Endothelial cell (in vitro differentiated cells): ENCODE measurements around the gene MUTYH. TPM values are rescaled to one million over a fixed set of nuclear protein-coding genes. Genes with fewer than 3 reads are reported as not detected.
A peak's percentile ranks its signal among the peaks of the same experiment; 100 is the strongest.

Experiments used
- DNase-seq: peaks from one replicate; pipeline ENCODE4 v3.0.0; 2021; ENCODE audit warnings: low spot score
- H3K27ac Mint-ChIP-seq: one replicate; pipeline ENCODE4 v1.8.0; 2021; ENCODE audit warnings: mixed read lengths, inconsistent platforms; ENCODE audit not compliant: unreplicated experiment
- H3K27me3 Mint-ChIP-seq: one replicate; pipeline ENCODE4 v1.8.0; 2021; ENCODE audit warnings: mild to moderate bottlenecking, moderate library complexity, mixed read lengths, inconsistent platforms; ENCODE audit not compliant: unreplicated experiment
- H3K36me3 Mint-ChIP-seq: one replicate; pipeline ENCODE4 v1.8.0; 2021; ENCODE audit warnings: mild to moderate bottlenecking, low read depth, mixed read lengths, inconsistent platforms; ENCODE audit not compliant: unreplicated experiment
- H3K4me1 Mint-ChIP-seq: one replicate; pipeline ENCODE4 v1.8.0; 2021; ENCODE audit warnings: mild to moderate bottlenecking, mixed read lengths, inconsistent platforms; ENCODE audit not compliant: unreplicated experiment
- H3K4me3 Mint-ChIP-seq: one replicate; pipeline ENCODE4 v1.8.0; 2021; ENCODE audit warnings: mild to moderate bottlenecking, mixed read lengths, inconsistent platforms; ENCODE audit not compliant: unreplicated experiment
- H3K9me3 Mint-ChIP-seq: one replicate; pipeline ENCODE4 v1.8.0; 2021; ENCODE audit warnings: mixed read lengths, inconsistent platforms; ENCODE audit not compliant: unreplicated experiment
- total RNA-seq: library from RNA; stranded (reverse); fragmentation: NEBNext Ultra II Directional; extraction: Animal tissue kit (Norgen Biotek cat#: 25700); gene quantifications from one replicate; pipeline ENCODE4 v1.2.1, GENCODE V29; 2021; ENCODE audit not compliant: unreplicated experiment
- TF ChIP-seq, protein P1 (sequence below): fragments of 200-600 bp; sonication (generic); IDR thresholded peaks from one replicate; pipeline ENCODE4 v1.5.0; 2021; ENCODE audit warnings: antibody characterized with exemption; ENCODE audit not compliant: unreplicated experiment

The MUTYH gene
- total RNA-seq, 1 donor from 2014 or later: 31.5 TPM

DNA sequence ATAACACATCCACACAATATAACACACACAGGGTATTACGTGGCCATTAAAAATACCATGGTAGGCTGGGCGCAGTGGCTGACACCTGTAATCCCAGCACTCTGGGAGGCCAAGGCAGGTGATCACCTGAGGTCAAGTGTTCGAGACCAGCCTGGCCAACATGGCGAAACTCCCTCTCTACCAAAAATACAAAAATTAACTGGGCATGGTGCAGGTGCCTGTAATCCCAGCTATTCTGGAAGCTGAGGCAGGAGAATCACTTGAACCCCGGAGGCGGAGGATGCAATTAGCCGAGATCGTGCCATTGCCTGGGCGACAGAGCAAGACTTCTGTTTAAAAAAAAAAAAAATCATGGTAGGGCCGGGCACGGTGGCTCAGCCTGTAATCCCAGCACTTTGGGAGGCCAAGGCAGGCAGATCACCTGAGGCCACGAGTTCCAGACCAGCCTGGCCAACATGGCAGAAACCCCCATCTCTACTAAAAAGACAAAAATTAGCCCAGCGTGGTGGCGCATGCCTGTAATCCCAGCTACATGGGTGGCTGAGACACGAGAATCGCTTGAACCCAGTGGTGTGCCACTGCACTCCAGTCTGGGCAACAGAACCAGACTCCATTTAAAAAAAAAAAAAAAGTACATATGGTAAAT lies 37.6 kb downstream of the MUTYH start:
- no peaks in the 10 kb centered on the region for H3K36me3 Mint-ChIP-seq
- TF ChIP-seq, protein P1, sequence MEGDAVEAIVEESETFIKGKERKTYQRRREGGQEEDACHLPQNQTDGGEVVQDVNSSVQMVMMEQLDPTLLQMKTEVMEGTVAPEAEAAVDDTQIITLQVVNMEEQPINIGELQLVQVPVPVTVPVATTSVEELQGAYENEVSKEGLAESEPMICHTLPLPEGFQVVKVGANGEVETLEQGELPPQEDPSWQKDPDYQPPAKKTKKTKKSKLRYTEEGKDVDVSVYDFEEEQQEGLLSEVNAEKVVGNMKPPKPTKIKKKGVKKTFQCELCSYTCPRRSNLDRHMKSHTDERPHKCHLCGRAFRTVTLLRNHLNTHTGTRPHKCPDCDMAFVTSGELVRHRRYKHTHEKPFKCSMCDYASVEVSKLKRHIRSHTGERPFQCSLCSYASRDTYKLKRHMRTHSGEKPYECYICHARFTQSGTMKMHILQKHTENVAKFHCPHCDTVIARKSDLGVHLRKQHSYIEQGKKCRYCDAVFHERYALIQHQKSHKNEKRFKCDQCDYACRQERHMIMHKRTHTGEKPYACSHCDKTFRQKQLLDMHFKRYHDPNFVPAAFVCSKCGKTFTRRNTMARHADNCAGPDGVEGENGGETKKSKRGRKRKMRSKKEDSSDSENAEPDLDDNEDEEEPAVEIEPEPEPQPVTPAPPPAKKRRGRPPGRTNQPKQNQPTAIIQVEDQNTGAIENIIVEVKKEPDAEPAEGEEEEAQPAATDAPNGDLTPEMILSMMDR: no peak
- no peak overlapping the region for H3K4me3 Mint-ChIP-seq
- peaks cover 7% of the 10 kb centered on the region for H3K27me3 Mint-ChIP-seq
- no peak for DNase-seq
- H3K4me1 Mint-ChIP-seq: peaks cover 9% of the 10 kb centered on the region
- H3K27ac Mint-ChIP-seq: peak overlapping the region; percentile 12
- H3K9me3 Mint-ChIP-seq: no peaks in the 10 kb centered on the region

DNA sequence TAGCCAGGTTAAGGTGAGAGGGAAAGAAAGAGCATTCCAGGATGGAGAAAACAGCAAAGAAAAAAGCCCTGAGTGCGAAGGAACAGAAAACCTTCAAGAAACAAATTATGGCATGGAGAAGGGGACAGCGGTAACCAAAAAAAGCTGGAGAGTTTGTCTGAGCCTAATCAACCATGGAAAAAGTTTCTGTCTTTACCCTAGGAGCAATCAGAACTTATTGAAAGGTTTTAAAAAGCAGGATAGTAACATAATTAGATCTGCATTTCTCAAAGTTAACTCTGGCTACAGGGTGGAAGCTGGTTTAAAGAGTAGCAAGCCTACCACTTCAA lies 39.6 kb downstream of the MUTYH start:
- DNase-seq: no peak
- Mint-ChIP-seq H3K4me3 (no peak overlapping the region), H3K4me1 (peaks cover 14% of the 10 kb centered on the region), H3K36me3 (no peaks in the 10 kb centered on the region), H3K9me3 (no peaks in the 10 kb centered on the region), H3K27me3 (peaks cover 7% of the 10 kb centered on the region), H3K27ac (no peak overlapping the region)
- TF ChIP-seq, protein P1: no peak

DNA sequence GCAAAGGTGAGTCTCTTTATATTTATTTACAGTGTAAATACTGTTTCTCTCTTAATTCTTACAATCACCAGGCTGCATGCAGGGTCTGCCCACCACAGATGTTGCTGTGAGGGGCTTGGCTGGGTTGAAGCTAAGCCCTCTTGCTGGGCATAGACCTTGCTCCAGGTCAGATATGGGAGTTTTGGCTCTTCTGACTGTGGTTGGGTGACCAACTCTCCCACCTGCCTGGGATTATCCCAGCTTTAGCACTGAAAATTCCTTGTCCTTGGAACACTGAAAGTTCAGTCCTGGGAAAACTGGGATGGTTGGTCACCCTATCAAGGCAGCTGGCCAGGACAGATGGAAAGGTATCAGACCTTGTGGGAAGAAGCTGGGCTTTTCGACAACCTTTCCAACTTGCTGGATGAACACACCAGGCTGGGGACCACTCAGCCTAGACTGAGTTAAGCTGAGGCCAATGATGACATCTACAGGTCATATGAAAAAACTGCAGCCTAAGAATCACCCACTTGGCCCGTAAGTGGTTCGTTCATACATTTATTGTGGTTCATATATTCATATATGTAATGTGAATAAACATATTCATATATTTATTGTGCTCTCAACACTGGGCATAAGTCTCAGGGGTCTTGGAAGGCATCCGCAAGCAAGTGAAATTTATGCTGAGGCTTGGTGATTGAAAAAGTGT lies 40.1 kb downstream of the MUTYH start:
- peaks cover 9% of the 10 kb centered on the region for H3K4me1 Mint-ChIP-seq
- DNase-seq: peak; percentile 39
- no peak overlapping the region for H3K27ac Mint-ChIP-seq
- TF ChIP-seq, protein P1: peak; percentile 64
- peaks cover 4% of the 10 kb centered on the region for H3K27me3 Mint-ChIP-seq
- H3K9me3 Mint-ChIP-seq: no peaks in the 10 kb centered on the region
- H3K4me3 Mint-ChIP-seq: no peak overlapping the region
- no peaks in the 10 kb centered on the region for H3K36me3 Mint-ChIP-seq

DNA sequence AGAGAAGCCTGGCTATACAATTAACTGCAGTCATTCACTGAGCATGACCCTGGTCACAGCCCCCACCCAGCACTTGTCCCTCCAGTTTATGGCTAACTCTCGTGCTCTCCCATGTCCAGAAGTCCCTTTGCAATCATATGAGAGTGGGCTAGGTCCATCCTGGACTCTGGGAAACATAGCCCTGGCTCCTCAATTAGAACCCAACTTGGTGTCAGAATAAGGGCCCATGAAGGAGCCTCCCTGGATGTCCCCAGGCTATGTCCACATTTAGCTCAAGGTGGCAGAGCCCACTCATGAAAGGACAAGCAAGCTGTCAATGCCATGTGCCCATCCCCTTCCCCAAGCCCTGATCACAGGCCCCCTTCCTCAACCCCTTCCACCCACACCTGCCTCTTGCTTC lies 40.9 kb downstream of the MUTYH start:
- DNase-seq: no peak
- no peaks in the 10 kb centered on the region for H3K9me3 Mint-ChIP-seq
- peaks cover 4% of the 10 kb centered on the region for H3K27me3 Mint-ChIP-seq
- peaks cover 9% of the 10 kb centered on the region for H3K4me1 Mint-ChIP-seq
- no peak overlapping the region for H3K27ac Mint-ChIP-seq
- H3K4me3 Mint-ChIP-seq: no peak overlapping the region
- TF ChIP-seq, protein P1: no peak
- no peaks in the 10 kb centered on the region for H3K36me3 Mint-ChIP-seq

DNA sequence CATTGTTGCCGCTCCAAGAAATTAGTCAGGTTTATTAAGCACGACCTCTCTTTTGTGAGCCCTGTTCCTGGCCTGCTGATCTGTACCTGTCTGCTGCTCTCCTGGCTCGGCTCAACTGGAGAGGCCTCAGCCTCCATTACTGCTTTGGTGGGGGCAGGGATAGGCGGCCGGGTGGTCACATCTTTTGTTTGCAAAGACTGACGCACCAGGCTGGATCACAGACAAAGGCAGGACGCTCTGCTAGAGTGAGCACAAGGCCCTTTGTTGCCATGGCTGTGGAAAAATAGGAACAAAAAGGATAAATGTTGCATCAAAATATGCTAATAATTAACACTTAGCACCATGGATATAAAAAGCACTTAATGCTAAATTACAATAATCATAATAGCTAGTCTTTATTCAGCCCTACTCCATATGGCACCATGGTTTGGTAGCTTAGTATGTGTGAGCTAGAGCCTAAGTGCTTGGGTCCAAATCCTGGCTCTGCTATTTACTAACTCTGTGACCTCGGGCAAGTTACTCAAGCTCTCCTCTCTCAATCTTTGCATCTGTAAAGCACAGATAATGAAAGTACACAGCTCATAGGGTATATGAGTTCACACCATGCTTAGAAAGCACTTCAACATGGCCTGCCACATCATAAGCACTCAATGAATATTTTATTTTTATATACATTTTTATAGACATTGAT lies 42.4 kb downstream of the MUTYH start:
- H3K9me3 Mint-ChIP-seq: no peaks in the 10 kb centered on the region
- H3K27me3 Mint-ChIP-seq: peaks cover 4% of the 10 kb centered on the region

More for the DNA sequence above, 42.4 kb downstream of the MUTYH start:
- Mint-ChIP-seq H3K36me3 (no peaks in the 10 kb centered on the region), H3K27ac (peak overlapping the region; percentile 85), H3K4me1 (peaks cover 9% of the 10 kb centered on the region), H3K4me3 (no peak overlapping the region)
- TF ChIP-seq, protein P1: no peak
- peak; percentile 26 for DNase-seq
